ENCODE measurements around the gene PRSS16. TPM values are rescaled to one million over a fixed set of nuclear protein-coding genes. Genes with fewer than 3 reads are reported as not detected.
"Not testable (repeated sequence)": the region's sequence is repeated elsewhere in the genome, so short reads cannot be mapped to it uniquely, and the experiment has no call there.

The PRSS16 gene
- polyA plus RNA-seq, 2 of the 4 experiments (the other 2 are of a cell fraction) = 3.9 to 11.4 TPM

DNA sequence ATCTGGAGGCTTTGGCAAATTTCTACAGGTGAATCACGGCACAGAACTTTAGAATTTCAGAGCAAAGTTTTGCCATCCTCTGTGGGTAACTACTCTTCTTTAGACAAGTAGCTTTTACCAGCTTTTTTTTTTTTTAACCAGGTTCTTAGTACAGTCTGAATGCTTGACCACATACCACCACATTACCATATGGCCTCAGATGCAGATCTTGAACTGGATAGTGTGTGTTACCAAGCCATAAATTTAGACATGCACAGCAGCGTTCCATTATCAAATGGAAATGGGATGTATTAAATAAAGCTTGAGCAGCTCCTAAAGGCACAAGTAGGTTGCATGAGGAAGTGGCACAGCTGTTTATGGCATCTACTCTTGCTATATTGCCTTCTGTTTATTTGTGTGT is 38.3 kb upstream of the PRSS16 start:
- no peak overlapping the region for H3K27ac ChIP-seq
- DNase-seq (ENCODE audit: low read depth in 1 of 2, low spot score in 1 of 2) (no peak), ATAC-seq (no peak), FAIRE-seq (no peak)
- H3K4me1 ChIP-seq = no peaks in the 10 kb centered on the region
- TF ChIP-seq, protein P1, sequence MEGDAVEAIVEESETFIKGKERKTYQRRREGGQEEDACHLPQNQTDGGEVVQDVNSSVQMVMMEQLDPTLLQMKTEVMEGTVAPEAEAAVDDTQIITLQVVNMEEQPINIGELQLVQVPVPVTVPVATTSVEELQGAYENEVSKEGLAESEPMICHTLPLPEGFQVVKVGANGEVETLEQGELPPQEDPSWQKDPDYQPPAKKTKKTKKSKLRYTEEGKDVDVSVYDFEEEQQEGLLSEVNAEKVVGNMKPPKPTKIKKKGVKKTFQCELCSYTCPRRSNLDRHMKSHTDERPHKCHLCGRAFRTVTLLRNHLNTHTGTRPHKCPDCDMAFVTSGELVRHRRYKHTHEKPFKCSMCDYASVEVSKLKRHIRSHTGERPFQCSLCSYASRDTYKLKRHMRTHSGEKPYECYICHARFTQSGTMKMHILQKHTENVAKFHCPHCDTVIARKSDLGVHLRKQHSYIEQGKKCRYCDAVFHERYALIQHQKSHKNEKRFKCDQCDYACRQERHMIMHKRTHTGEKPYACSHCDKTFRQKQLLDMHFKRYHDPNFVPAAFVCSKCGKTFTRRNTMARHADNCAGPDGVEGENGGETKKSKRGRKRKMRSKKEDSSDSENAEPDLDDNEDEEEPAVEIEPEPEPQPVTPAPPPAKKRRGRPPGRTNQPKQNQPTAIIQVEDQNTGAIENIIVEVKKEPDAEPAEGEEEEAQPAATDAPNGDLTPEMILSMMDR (IDR thresholded peaks at IDR 0.05) = no peak
- no peak for TF ChIP-seq JUNB (IDR thresholded peaks at IDR 0.05)
- no peak for TF ChIP-seq EP300 (IDR thresholded peaks at IDR 0.05)
- no peak for TF ChIP-seq MAFK (IDR thresholded peaks at IDR 0.05; ENCODE audit: partially characterized antibody)
- TF ChIP-seq ZSCAN20 (CRISPR knock-in tag; IDR thresholded peaks at IDR 0.05) = no peak
- TF ChIP-seq ZNF302 (CRISPR knock-in tag; IDR thresholded peaks at IDR 0.05) = no peak
- TF ChIP-seq BHLHE40 (IDR thresholded peaks at IDR 0.05; ENCODE audit: low read depth, low read length) = no peak
- TF ChIP-seq, protein P2, sequence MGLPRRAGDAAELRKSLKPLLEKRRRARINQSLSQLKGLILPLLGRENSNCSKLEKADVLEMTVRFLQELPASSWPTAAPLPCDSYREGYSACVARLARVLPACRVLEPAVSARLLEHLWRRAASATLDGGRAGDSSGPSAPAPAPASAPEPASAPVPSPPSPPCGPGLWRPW (IDR thresholded peaks at IDR 0.05) = no peak
- TF ChIP-seq GATA3 (IDR thresholded peaks at IDR 0.05; ENCODE audit: borderline replicate concordance) = no peak
- TF ChIP-seq CBX8 (IDR thresholded peaks at IDR 0.05) = no peak
- no peak for TF ChIP-seq TP53 (CRISPR knock-in tag; IDR thresholded peaks at IDR 0.05)
- no peak for TF ChIP-seq CHD4 (IDR thresholded peaks at IDR 0.05; ENCODE audit: borderline replicate concordance)
- TF ChIP-seq HEYL (CRISPR knock-in tag; IDR thresholded peaks at IDR 0.05) = no peak
- no peak for TF ChIP-seq CBX2 (IDR thresholded peaks at IDR 0.05; ENCODE audit: borderline replicate concordance, low read depth)
- WGBS (ENCODE audit: missing lambda C conversion rate) = 75% methylated on average over 2 of the region's 2 CpGs
- no peaks in the 10 kb centered on the region for H3K9me3 ChIP-seq
- H3K4me3 ChIP-seq = no peak overlapping the region
- H3K4me2 ChIP-seq = no peak overlapping the region
- ChIA-PET POLR2A (no interaction called here), CTCF (interaction anchor here (1.1 kb wide), 1 partner anchor 85 kb away, joined by 4 read pairs; no protein-coding TSS in a partner anchor)

DNA sequence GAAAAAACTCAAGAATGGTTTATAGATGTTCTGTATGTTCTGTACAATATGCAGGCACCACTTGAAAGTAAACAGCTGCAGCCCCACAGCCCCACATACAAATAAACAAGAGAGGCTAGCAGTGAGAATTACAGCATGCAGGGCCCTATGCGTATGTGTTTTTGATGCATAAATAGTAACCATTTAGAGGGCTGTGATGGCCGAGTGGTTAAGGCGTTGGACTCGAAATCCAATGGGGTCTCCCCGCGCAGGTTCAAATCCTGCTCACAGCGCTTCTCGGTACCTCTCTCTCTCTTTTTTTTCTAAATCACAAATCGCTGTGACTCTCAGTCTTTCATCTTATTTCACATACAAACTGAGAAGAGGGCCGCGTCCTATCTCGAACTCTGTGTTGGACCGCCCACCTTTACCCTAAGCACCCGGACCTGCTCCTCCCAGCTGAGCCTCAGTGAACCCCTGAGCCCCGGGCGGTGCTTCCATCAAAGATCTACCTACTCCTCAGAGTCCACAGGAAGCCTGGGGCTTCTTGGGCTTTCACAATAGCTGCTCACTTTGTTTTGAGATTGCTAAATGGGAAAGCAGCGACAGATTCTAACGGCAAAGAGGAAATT is 37.7 kb upstream of the PRSS16 start:
- H3K4me1 ChIP-seq = no peaks in the 10 kb centered on the region
- H3K27ac ChIP-seq = 0 out of 6 replicates have a peak overlapping the region, but pooled peaks of 1 of the 2 experiments have one; percentile 0
- TF ChIP-seq BHLHE40 (IDR thresholded peaks at IDR 0.05; ENCODE audit: low read depth, low read length) (no peak), CEBPB (IDR thresholded peaks at IDR 0.05) (0 out of 4 replicates have a peak, but pooled peaks of 1 of the 2 experiments have one; percentile 4), RNF2 (IDR thresholded peaks at IDR 0.05; ENCODE audit: borderline replicate concordance, low read depth) (no peak), SREBF2 (IDR thresholded peaks at IDR 0.05) (peak; percentile 38), RFX5 (IDR thresholded peaks at IDR 0.05) (no peak)
- TF ChIP-seq, protein P3, sequence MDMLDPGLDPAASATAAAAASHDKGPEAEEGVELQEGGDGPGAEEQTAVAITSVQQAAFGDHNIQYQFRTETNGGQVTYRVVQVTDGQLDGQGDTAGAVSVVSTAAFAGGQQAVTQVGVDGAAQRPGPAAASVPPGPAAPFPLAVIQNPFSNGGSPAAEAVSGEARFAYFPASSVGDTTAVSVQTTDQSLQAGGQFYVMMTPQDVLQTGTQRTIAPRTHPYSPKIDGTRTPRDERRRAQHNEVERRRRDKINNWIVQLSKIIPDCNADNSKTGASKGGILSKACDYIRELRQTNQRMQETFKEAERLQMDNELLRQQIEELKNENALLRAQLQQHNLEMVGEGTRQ (IDR thresholded peaks at IDR 0.05) = no peak
- POLR2A ChIA-PET = no interaction called here
- H3K4me2 ChIP-seq = peak overlapping the region; percentile 51
- no peak for FAIRE-seq
- peak in 1 of 2 experiments; percentile 67 for DNase-seq (ENCODE audit: low read depth in 1 of 2, low spot score in 1 of 2)
- ATAC-seq = peak; percentile 81
- CTCF ChIA-PET = interaction anchor here (1.1 kb wide), 1 partner anchor 84 kb away, joined by 4 read pairs; no protein-coding TSS in a partner anchor
- H3K9me3 ChIP-seq = no peaks in the 10 kb centered on the region
- peak overlapping the region; percentile 35; the same call in 2 of the 3 replicates for H3K4me3 ChIP-seq
- 47% methylated on average over 17 of the region's 18 CpGs for WGBS (ENCODE audit: missing lambda C conversion rate)

DNA sequence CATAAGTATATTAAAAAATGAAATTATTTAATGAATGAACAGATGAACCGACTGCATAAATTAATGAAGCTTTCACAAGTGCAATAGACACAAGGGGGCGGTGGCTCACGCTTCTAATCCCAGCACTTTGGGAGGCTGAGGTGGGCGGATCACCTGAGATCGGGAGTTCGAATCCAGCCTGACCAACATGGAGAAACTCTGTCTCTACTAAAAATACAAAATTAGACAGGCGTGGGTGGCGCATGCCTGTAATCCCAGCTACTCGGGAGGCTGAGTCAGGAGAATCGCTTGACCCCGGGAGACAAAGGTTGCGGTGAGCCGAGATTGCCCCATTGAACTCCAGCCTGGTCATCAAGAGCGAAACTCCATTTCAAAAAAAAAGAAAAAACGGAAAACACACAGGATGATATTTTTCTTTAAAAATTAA is 34.4 kb upstream of the PRSS16 start:
- H3K4me2 ChIP-seq = peak overlapping the region; percentile 90
- TF ChIP-seq, protein P1 (IDR thresholded peaks at IDR 0.05) = peak; percentile 36
- 0 out of 5 replicates have a peak, but pooled peaks have one; percentile 12 to 27 for TF ChIP-seq RAD21 (conservative IDR thresholded peaks at IDR 0.05 in 1 of 2, IDR thresholded peaks at IDR 0.05 in 1 of 2)
- TF ChIP-seq MAFK (IDR thresholded peaks at IDR 0.05; ENCODE audit: partially characterized antibody) = peak; percentile 4
- H3K4me1 ChIP-seq, FAIRE-seq, POLR2A ChIA-PET, H3K9me3 ChIP-seq: not testable (repeated sequence)
- ATAC-seq (peak in 1 of 2 experiments; percentile 17; a peak in 2 of 6 replicates), DNase-seq (ENCODE audit: low read depth in 1 of 2, low spot score in 1 of 2) (peak in 1 of 2 experiments; percentile 78)
- peak overlapping the region in 1 of 2 experiments; percentile 39; a peak in 1 of 6 replicates for H3K27ac ChIP-seq
- WGBS (ENCODE audit: missing lambda C conversion rate) = 8% methylated on average over 14 of the region's 15 CpGs
- H3K4me3 ChIP-seq = peak overlapping the region; percentile 91
- CTCF ChIA-PET = interaction anchor here (0.7 to 1.3 kb wide), 3 partner anchors 9 to 81 kb away, joined by 3 to 4 read pairs (median 4); no protein-coding TSS in a partner anchor
